WTC11 (cell line): Measurements from ENCODE around the gene C1orf232.

Experiments used
- CBFB ChIP-seq: sonication (generic); formaldehyde crosslinking; IDR thresholded peaks from 2 replicates; pipeline ENCODE4 v1.8.1; 2022; ENCODE audit warnings: mild to moderate bottlenecking, low read depth, missing genetic modification reagents
- CTCF ChIP-seq: fragments of 200-600 bp; IDR thresholded peaks from 2 replicates; pipeline ENCODE4 v1.8.0; 2022; ENCODE audit warnings: antibody characterized with exemption
- ETV6 ChIP-seq: sonication (generic); formaldehyde crosslinking; IDR thresholded peaks from 2 replicates; pipeline ENCODE4 v1.8.1; 2022; ENCODE audit warnings: mild to moderate bottlenecking, missing genetic modification reagents
- HMGXB4 ChIP-seq: sonication (generic); formaldehyde crosslinking; IDR thresholded peaks from 2 replicates; pipeline ENCODE4 v1.8.1; 2023; ENCODE audit warnings: mild to moderate bottlenecking, moderate library complexity, missing genetic modification reagents
- MAX ChIP-seq: sonication (generic); formaldehyde crosslinking; IDR thresholded peaks from 2 replicates; pipeline ENCODE4 v1.8.0; 2022; ENCODE audit warnings: mild to moderate bottlenecking, missing genetic modification reagents
- RORB ChIP-seq: fragments of 250-450 bp; sonication (Bioruptor Pico); IDR thresholded peaks from 2 replicates; pipeline ENCODE4 v1.9.0; 2021; ENCODE audit warnings: mild to moderate bottlenecking
- SMAD3 ChIP-seq: sonication (generic); formaldehyde crosslinking; IDR thresholded peaks from 2 replicates; pipeline ENCODE4 v1.8.0; 2022; ENCODE audit warnings: missing genetic modification reagents, mild to moderate bottlenecking, borderline replicate concordance
- TEAD4 ChIP-seq: sonication (generic); formaldehyde crosslinking; IDR thresholded peaks from 2 replicates; pipeline ENCODE4 v1.8.0; 2022; ENCODE audit warnings: mild to moderate bottlenecking, missing genetic modification reagents
- ZNF219 ChIP-seq: sonication (generic); formaldehyde crosslinking; IDR thresholded peaks from 2 replicates; pipeline ENCODE4 v1.8.0; 2023; ENCODE audit warnings: missing genetic modification reagents, mild to moderate bottlenecking, borderline replicate concordance

GRCh38 chr1:26171084-26172072 is 2.6 kb upstream of the C1orf232 start, which contains the start of gene ZNF593OS:
- no peak for TF ChIP-seq CTCF
- TF ChIP-seq ZNF219 (CRISPR knock-in tag) = no peak
- TF ChIP-seq TEAD4 (CRISPR knock-in tag) = no peak
- TF ChIP-seq SMAD3 = no peak
- TF ChIP-seq MAX (CRISPR knock-in tag) = no peak
- no peak for TF ChIP-seq CBFB
- TF ChIP-seq ETV6 (CRISPR knock-in tag) = no peak
- no peak for TF ChIP-seq HMGXB4 (CRISPR knock-in tag)
- no peak for TF ChIP-seq RORB (CRISPR knock-in tag)
